ENCODE measurements around the gene AGBL2. TPM values are rescaled to one million over a fixed set of nuclear protein-coding genes. Genes with fewer than 3 reads are reported as not detected.
"Not testable (repeated sequence)": the region's sequence is repeated elsewhere in the genome, so short reads cannot be mapped to it uniquely, and the experiment has no call there.

AGBL2 gene
- total RNA-seq, 1 experiment from 2014 or later, result 1.5 TPM

DNA sequence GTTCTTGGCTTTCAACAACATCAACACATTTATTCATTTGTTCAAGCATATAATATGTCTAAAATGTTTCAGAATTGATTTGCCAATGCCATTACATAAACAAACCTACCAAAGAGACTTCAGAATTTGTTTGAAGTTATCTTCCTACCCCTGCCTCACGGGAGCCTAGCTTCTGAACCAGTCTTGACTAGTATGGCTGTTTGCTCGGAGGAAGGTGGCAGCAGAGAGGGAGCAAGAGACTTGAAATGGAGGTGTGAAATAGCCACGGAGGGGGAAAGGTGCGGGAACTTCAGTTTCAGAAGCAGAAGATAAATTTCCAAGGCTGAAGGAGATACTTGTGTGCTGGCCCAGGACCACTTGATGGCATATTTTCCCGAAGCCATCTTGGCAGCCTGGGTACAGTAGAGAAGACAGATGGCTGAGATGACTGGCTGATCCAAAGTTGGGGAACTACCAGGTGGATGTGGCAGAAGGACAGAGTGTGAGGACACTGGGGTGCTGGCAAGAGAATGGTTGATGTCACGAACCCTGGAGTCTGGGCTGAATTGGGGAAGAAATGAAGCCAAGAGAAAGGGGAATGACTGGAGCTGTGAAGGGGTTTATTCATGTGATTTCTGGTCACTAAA is 58.8 kb downstream of the AGBL2 start:
- DNase-seq (ENCODE audit: low read depth, low spot score), result no peak
- in situ Hi-C loops (cut with HindIII; ENCODE audit: low pct_unique_long_range_greater_than_20kb, low sequenced_read_pairs), result no loop called here

DNA sequence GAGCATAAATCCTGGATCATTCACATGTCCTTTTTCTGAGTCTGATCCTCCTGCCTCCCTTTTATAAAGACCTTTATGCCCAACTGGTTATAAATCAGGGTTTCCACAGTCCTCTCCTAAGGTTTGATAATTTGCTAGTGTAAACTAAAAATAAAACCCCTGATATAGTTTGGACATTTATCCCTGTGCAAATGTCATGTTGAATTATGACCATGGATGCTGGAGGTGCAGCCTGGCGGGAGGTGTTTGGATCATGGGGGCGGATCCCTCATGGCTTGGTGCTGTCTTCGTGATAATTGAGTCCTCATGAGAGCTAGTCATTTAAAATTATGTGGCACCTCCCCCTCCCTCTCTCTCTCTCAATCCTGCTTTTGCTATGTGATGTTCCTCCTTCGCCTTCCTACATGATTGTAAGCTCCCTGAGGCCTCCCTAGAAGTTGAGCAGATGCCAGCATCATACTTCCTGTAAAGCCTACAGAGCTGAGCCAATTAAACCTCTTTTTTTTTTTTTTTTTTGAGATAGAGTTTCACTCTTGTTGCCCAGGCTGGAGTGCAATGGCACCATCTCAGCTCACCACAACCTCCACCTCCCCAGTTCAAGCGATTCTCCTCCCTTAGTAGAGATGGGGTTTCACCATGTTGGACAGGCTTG is 63.2 kb downstream of the AGBL2 start:
- in situ Hi-C loops (cut with HindIII; ENCODE audit: low pct_unique_long_range_greater_than_20kb, low sequenced_read_pairs), result no loop called here

DNA sequence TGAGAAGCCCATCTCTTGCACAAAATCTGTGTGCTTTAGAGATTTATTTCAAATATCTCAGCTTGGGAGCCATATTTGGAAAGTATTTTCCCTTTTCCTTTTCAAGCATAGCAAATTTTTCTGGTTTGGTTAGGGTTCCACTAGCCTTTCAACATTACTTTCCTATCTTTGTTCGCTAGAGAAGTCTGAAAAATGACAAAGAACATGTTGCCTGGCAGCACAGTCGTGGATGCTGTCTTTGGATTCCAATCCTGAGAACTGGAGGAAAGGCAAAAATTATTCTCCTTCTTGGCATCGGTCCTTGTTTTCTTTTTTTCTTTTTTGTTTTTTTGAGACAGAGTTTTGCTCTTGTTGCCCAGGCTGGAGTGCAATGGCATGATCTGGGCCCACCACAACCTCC is 65.9 kb downstream of the AGBL2 start:
- DNase-seq (ENCODE audit: low read depth, low spot score), result no peak
- in situ Hi-C loops (cut with HindIII; ENCODE audit: low pct_unique_long_range_greater_than_20kb, low sequenced_read_pairs), result no loop called here

More for the DNA sequence above, 63.2 kb downstream of the AGBL2 start:
- no peak for DNase-seq (ENCODE audit: low read depth, low spot score)

DNA sequence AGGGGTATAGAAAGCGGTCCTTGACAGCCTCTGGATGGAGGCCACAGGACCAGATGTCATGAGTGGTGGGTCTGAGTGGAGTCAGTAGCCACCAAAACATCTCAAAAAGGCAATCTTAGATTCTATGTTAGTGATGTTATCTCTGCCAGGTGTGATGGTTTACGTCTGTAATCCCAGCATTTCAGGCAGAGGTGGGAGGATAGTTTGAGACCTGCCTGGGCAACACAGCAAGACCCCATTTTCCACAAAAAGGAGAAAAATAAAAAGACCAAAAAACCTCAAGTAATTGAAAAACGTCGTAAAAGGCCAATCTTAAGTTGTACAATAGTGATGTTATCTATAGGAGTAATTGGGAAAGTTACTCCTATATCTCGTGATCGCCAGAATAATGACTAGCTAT is 69.2 kb downstream of the AGBL2 start:
- no peak for DNase-seq (ENCODE audit: low read depth, low spot score)
- in situ Hi-C loops (cut with HindIII; ENCODE audit: low pct_unique_long_range_greater_than_20kb, low sequenced_read_pairs), result no loop called here

DNA sequence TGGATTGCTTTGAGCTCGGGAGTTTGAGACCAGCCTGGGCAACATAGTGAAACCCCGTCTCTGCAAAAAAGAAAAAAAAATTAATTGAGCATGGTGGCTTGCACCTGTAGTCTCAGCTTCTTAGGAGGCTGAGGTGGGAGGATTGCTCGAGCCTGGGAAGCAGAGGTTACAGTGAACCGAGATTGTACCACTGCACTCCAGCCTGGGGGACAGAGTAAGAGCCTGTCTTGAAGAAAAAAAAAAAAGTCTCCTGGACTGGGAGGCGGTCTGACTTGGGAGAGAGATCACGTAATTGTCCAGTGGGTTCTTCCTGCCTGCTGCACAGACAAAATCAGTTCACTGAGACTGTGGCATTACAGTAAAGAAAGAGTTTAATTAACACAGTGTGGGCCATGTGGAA is 69.7 kb downstream of the AGBL2 start:
- in situ Hi-C loops (cut with HindIII; ENCODE audit: low pct_unique_long_range_greater_than_20kb, low sequenced_read_pairs), result no loop called here

DNA sequence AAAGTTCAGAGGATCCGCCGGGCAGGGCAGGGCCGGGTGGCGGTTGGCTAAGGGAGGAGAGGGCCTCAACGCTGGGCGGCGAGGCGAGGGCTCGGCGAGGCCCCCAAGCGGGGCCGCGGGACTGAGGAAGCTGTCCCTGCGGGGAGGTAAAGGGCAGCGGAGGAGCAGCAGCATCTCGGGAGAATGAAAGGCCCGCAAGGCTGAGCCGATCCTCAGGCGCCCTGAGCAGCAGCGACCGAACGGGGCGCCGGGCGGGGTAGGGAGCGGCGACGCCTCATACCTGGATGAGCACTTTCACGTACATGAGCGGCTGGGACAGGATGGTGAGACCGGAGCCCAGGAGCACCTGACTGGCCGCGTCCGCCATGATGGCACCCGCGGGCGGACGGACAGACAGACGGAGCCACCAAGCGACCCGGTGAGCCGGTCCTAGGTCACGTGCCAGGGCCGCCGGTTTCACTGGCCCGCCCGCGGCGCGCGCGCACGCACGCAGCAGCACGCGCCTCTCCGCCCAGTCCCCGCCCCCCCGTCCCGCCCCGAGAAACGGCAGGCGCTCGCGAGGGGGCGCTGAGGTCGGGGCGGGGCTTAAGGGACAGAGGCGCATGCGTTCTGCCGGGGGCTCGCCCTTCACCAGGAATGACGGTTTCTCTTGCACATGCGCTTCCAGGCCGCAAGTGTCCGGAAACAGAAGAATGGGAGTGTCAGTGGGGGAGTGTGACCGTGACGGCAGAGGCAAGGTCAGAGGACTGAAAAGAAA is 72.9 kb downstream of the AGBL2 start, which contains the start of gene MTCH2:
TSS of gene MTCH2 (minus strand) at position 461 of the 757 bp plus-strand sequence. CDS start at position 367, 94 bp downstream.
- in situ Hi-C loops (cut with HindIII; ENCODE audit: low pct_unique_long_range_greater_than_20kb, low sequenced_read_pairs), result no loop called here
- peak; percentile 99 for DNase-seq (ENCODE audit: low read depth, low spot score)

More for the DNA sequence above, 69.7 kb downstream of the AGBL2 start:
- no peak for DNase-seq (ENCODE audit: low read depth, low spot score)

DNA sequence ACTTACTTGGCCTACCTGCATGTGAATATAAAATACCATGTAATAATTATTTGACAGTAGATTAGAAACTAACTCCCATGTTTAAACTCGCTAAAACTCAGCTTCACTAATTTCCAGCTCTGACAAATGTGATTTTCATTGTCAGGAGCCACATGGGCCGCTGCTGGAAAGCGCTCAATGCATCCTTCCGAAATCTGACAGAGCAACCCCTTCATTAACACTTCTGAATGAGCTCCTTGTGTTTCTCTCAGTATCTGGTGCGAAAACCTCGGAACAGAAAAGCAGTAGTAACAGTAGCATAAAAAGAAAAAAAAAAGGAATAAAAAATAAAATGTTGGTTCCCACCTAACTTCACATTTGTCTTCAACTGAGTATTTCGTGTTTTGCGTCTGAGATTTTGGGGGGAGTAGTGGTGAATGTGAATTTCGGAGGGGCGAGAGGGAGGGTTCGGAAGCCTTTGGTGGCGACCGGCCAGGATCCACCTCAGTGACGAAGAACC is 73.5 kb downstream of the AGBL2 start:
- peak; percentile 45 for DNase-seq (ENCODE audit: low read depth, low spot score)
- in situ Hi-C loops (cut with HindIII; ENCODE audit: low pct_unique_long_range_greater_than_20kb, low sequenced_read_pairs), result no loop called here

DNA sequence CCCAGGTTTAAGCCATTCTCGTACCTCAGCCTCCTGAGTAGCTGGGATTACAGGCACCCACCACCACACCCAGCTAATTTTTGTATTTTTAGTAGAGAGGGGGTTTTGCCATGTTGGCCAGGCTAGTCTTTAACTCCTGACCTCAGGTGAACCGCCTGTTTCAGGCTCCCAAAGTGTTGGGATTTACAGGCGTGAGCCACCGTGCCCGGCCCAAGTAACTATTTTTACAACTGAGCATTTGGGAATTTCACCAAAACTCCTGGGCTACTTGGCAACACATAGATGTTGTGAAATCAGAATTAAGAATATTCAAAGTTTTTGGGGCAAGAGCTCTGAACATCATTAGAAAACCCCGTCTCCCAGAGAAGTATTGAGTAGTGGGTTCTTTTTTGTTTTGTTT is 74.7 kb downstream of the AGBL2 start:
- DNase-seq (ENCODE audit: low read depth, low spot score); in situ Hi-C loops (cut with HindIII; ENCODE audit: low pct_unique_long_range_greater_than_20kb, low sequenced_read_pairs): not testable (repeated sequence)

DNA sequence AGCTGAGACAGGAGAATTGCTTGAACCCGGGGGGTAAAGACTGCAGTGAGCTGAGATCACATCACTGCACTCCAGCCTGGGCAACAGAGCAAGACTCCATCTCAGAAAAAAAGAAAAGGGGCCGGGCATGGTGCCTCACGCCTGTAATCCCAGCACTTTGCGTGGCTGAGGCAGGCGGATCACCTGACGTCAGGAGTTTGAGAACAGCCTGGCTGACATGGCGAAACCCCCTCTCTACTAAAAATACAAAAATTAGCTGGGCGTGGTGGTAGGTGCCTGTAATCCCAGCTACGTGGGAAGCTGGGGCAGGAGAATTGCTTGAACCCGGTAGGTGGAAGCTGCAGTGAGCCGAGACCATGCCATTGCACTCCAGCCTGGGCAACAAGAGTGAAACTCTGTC is 78.8 kb downstream of the AGBL2 start:
- DNase-seq (ENCODE audit: low read depth, low spot score); in situ Hi-C loops (cut with HindIII; ENCODE audit: low pct_unique_long_range_greater_than_20kb, low sequenced_read_pairs): not testable (repeated sequence)

DNA sequence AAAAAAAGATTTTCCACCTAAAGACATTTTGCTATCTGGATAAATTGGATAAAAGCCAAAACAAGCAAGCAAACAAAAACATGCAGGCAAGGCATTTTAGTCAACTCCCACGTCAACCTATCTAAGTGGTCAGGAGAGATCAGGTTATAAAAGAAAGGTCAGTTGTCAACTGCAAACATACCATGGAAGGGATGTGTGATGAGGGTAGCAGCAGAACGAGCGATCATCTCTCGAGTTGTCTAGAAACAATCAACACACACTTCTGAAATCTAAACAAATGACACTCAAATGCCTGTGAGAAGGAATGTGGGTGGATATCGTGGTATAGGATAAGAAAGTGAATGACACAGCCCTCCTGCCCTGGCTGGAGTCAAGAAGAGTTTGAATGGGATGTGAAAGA is 83.7 kb downstream of the AGBL2 start:
- in situ Hi-C loops (cut with HindIII; ENCODE audit: low pct_unique_long_range_greater_than_20kb, low sequenced_read_pairs), result no loop called here
- DNase-seq (ENCODE audit: low read depth, low spot score), result no peak

DNA sequence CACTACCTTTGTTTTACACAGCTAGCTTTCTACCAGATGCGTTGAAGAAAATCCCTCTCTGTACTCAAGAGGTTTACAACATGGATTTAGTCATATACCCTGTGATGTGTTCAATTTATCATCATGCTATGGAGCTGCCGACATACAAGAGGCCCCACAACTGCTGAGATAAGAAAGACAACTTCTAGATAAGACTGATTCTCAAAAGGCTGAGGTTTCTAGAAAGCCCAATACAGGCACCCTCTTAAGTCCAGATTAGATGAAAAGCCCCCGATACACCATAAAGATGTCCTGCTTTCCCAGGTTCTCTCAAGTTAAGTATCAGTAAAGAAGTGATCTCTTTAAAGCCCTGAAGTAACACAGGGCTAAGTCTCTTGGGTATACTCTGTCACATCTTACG is 87.1 kb downstream of the AGBL2 start:
- in situ Hi-C loops (cut with HindIII; ENCODE audit: low pct_unique_long_range_greater_than_20kb, low sequenced_read_pairs), result no loop called here
- no peak for DNase-seq (ENCODE audit: low read depth, low spot score)

DNA sequence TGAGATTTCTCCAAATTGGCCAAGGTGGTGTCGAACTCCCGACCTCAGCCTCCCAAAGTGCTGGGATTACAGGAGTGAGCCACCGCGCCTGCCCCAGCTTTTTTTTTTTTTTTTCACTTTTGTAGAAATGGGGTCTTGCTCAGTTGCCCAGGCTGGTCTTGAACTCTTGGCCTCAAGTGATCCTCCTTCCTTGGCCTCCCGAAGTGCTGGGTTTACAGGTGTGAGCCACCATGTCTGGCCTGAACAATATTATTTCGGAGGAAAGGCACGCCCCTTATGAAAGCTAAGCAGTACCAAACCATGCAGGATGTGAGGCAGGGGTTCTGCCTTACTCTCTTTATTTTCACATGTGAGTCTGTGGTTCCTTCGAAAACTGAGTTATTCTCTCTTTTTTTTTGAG is 88.9 kb downstream of the AGBL2 start:
- DNase-seq (ENCODE audit: low read depth, low spot score), result no peak
- in situ Hi-C loops (cut with HindIII; ENCODE audit: low pct_unique_long_range_greater_than_20kb, low sequenced_read_pairs), result no loop called here

DNA sequence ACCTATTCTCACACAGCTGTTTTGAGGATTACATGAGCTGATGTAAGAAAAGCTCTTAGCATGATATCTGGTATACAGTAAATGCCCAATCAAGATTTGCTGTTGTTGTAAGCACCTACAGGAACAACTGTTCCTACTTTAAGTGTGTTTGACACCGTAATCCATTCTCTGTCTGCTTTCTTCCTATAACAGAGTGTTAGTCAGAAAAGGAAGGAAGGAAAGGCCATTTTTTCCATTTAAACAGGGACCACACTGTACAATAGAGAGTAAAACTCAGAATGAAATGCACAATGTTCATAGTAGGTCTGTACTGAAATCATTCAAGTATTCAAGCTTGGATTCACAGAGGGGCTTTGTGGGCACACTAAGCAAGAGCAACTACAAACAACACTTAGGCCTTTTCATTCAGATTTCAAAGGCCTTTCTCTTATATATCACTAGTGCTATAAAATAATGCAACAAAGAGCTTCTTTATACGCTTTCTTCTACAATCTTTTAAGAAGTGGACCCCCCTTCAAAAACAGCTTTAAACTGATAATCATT is 94.3 kb downstream of the AGBL2 start:
- DNase-seq (ENCODE audit: low read depth, low spot score), result peak; percentile 78
- in situ Hi-C loops (cut with HindIII; ENCODE audit: low pct_unique_long_range_greater_than_20kb, low sequenced_read_pairs), result no loop called here

DNA sequence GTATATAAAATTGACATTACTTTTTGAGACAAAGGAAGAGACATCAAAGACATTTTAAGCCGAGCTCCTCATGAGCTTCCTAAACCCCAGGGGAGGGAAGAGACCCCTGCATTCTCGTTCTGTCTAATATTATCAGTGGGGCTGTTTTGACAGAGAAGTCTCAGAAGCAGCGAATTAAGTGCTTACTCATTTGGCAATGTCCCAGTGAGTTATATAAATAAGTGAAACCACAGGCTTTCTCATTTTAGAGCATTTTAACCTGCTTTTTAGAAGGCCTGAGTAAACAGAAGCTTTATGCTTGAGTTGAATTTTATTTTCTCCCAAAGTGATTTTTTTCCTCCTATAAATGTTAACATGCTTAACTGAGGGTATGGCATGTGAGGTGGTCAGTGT is 97.8 kb downstream of the AGBL2 start:
- in situ Hi-C loops (cut with HindIII; ENCODE audit: low pct_unique_long_range_greater_than_20kb, low sequenced_read_pairs), result no loop called here
- no peak for DNase-seq (ENCODE audit: low read depth, low spot score)

DNA sequence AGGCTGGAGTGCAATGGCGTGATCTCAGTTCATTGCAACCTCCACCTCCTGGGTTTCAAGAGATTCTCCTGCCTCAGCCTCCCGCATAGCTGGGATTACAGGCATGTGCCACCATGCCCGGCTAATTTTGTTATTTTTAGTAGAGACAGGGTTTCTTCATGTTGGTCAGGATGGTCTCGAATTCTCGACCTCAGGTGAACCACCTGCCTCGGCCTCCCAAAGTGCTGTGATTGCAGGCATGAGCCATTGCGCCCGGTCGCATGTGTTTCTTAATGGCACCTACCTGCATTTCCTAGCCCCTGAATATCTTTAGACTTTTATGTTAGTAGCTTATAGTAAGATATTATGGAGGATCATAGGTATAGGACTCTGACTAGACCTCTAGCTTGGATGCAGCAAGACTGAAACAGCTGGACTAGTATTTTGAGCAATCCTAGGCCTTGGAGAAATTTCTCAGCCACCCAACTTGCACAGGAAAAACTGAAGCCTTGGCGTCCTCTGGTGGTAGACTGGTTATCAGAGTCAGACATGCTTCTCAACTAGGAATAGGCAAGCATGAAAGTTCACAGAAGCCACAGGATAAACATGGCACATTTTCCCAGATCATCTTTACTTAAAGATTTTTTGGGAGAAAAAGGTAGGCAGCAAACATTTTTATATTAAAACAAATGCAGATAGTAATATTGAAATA is 98.3 kb downstream of the AGBL2 start:
- DNase-seq (ENCODE audit: low read depth, low spot score), result peak; percentile 80
- in situ Hi-C loops (cut with HindIII; ENCODE audit: low pct_unique_long_range_greater_than_20kb, low sequenced_read_pairs), result no loop called here

DNA sequence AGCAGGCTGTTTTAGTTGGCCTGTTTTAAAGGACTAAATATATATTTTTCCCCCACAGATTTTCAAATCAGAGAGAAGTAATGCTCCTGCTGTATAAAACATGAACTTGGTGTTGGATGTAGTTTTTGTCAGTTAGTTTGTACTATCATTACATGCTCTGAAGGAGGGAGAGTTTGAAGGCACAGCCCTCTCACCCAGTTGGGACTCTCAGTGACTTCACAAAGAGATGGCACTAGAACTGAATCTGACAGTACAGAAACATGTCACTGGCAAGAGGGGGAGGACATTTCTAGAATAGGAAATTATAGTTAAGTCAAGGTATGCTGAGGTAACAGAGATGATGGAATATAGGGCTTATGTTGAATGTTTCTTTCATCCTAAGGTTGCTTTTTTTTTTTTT is 99.9 kb downstream of the AGBL2 start:
- no peak for DNase-seq (ENCODE audit: low read depth, low spot score)
- in situ Hi-C loops (cut with HindIII; ENCODE audit: low pct_unique_long_range_greater_than_20kb, low sequenced_read_pairs), result no loop called here

DNA sequence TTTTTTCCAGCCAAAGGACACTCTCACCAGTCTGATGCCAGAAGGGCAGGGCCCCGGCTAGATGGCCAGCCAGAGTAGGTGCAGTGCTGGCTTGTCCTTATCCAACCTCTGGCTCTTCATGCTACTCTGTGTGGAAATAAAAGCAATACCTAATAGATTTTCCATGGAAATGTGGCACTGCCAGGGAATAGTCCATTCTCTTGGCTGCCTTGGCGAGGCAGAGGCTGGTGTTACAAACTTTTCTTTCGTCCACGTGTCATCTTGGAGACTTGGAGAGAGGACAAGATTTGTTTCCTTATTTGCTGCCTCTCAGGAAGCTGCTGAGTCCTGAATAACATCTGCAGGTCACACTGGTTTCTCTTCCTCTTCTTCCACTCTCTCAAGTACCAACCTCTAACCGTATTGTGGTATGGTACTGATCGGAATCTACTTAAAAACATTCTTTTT is 103.8 kb downstream of the AGBL2 start:
- DNase-seq (ENCODE audit: low read depth, low spot score), result no peak
- in situ Hi-C loops (cut with HindIII; ENCODE audit: low pct_unique_long_range_greater_than_20kb, low sequenced_read_pairs), result no loop called here

DNA sequence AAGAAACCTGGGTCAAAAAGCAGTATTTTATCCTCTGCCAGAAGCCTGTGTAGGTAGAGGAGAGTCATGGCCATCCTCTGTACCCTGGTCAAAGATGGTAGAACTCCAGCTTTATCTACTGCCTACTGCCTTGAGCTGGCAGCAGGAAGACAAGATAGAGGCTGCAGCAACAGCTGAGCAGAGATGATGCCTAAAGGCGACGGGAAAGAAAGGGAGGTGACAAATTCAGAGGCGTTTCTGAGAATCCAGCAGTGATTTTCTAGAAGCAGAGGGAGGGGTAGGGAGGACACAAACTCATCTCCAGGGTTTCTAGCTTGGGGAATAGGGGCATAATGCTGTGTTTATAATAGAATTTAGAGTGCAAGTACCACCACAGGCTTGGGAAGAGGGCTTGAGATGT is 105.5 kb downstream of the AGBL2 start:
- in situ Hi-C loops (cut with HindIII; ENCODE audit: low pct_unique_long_range_greater_than_20kb, low sequenced_read_pairs), result no loop called here
- DNase-seq (ENCODE audit: low read depth, low spot score), result no peak

Measured in SK-MEL-5 (cell line).